Right ventricle myocardium superior (tissue), 1 donor: ENCODE measurements around the gene SERPINA7. TPM values are rescaled to one million over a fixed set of nuclear protein-coding genes. Genes with fewer than 3 reads are reported as not detected.

ENCODE experiments used
- total RNA-seq: library from RNA; stranded (reverse); fragmentation: NEBNext Ultra II Directional; extraction: Animal tissue kit (Norgen Biotek cat#: 25700); gene quantifications from one replicate; pipeline ENCODE4 v1.2.1, GENCODE V29; 2021
- donor health status: DM: no; HTN: yes; CAD: no; lungs with severe emphysema.

The SERPINA7 gene
- total RNA-seq, 1 donor from 2014 or later, result not detected

Other genes with a start within 250 kb of the SERPINA7 start
- 2.5 TPM for gene NRK, start 216.2 kb downstream of the SERPINA7 start, total RNA-seq
- gene PWWP3B, start 129.6 kb upstream of the SERPINA7 start, total RNA-seq, result 9.2 TPM